Thymus (tissue), 11 donors: Measurements from ENCODE around the gene TAF15. TPM values are rescaled to one million over a fixed set of nuclear protein-coding genes. Genes with fewer than 3 reads are reported as not detected.

Experiments
- DNase-seq, 9 donors: peaks; one replicate each; pipeline ENCODE4 v3.0.0-alpha.2; 2013; ENCODE audit warnings: low spot score in 9 of 9, low read depth in 6 of 9, missing footprints in 1 of 9
- H3K27ac ChIP-seq, 2 donors: one replicate each; pipeline ENCODE4 v1.5.1; 2013; ENCODE audit warnings: control low read depth in 1 of 2, low read depth in 1 of 2, low read length in 1 of 2, mild to moderate bottlenecking in 1 of 2, moderate library complexity in 1 of 2
- H3K27me3 ChIP-seq, 2 donors: one replicate each; pipeline ENCODE4 v1.5.1; 2013; ENCODE audit warnings: low read length in 1 of 2; ENCODE audit not compliant: control insufficient read depth in 2 of 2, insufficient read depth in 1 of 2
- H3K36me3 ChIP-seq, 2 donors: one replicate each; pipeline ENCODE4 v1.5.1; 2013; ENCODE audit warnings: low read length in 1 of 2, mild to moderate bottlenecking in 1 of 2, moderate library complexity in 1 of 2; ENCODE audit not compliant: control insufficient read depth in 2 of 2, insufficient read depth in 2 of 2
- H3K4me1 ChIP-seq, 2 donors: one replicate each; pipeline ENCODE4 v1.5.1; 2013; ENCODE audit warnings: low read length in 2 of 2; ENCODE audit not compliant: control insufficient read depth in 2 of 2, insufficient read depth in 2 of 2
- H3K4me3 ChIP-seq, 2 donors: one replicate each; pipeline ENCODE4 v1.5.1; 2013; ENCODE audit warnings: low read length in 2 of 2, control low read depth in 1 of 2, mild to moderate bottlenecking in 1 of 2
- H3K9me3 ChIP-seq, 2 donors: one replicate each; pipeline ENCODE4 v1.5.1; 2013; ENCODE audit warnings: low read length in 1 of 2, mild to moderate bottlenecking in 1 of 2; ENCODE audit not compliant: control insufficient read depth in 2 of 2, insufficient read depth in 1 of 2
- WGBS: extraction: QIAGEN DNeasy Blood & Tissue Kit; methylation state at CpG from one replicate; pipeline ENCODE4 v1.1.7; 2013; 5-methylcytosine and 5-hydroxymethylcytosine counted together
- polyA plus RNA-seq: library from polyadenylated mRNA; stranded (reverse); fragments of 200-250 nt; gene quantifications from one replicate; pipeline ENCODE4 v1.2.3, GENCODE V29; 2013
- total RNA-seq: library from RNA; stranded (reverse); fragments of 120-200 nt; gene quantifications from one replicate; pipeline ENCODE4 v1.2.4, GENCODE V29; 2013
- donor health status: healthy.

The TAF15 gene
- total and polyA plus RNA-seq, 2 donors, result 26.1 to 95.9 TPM

DNA sequence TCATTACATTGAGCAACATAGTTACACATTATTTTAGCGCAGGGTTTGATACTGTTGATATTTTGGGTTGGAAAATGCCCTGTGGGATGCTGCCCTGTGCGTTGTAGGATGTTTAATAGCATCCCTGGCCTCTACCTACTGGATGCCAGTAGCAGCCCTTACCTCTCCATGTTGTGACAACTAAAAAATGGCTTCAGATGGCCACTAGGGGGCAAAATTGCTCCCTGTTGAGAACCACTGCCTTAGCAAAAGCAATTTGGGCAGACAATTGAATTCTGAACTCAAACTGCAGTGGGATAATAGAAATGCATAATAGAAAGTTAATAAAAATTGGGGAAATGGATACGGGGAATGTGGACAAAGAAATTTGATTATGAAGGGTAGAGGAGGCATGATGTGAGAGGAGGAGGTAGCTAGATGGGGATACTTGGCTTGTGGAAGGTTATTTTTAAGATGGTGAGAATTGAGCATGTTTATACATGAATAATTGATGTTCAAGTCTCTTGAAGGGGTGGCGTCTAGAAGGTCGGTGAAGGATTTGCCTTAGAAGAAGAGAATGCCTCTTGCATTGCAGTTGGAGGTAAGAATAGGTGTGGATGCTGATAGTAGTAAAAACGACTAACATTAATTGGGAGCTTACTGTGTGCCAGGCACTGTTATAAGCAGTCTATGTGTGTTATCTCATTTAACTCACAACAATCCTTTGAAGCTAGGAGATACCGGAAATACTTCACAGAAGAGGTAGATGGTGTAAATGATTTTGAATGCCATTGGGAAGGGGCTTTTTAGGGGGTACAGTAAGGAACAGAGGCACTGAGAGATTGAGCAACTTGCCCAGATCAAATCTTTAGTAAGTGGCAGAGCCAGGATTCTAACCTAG, 40.4 kb downstream of the TAF15 start:
- no peaks in the 10 kb centered on the region for H3K9me3 ChIP-seq

DNA sequence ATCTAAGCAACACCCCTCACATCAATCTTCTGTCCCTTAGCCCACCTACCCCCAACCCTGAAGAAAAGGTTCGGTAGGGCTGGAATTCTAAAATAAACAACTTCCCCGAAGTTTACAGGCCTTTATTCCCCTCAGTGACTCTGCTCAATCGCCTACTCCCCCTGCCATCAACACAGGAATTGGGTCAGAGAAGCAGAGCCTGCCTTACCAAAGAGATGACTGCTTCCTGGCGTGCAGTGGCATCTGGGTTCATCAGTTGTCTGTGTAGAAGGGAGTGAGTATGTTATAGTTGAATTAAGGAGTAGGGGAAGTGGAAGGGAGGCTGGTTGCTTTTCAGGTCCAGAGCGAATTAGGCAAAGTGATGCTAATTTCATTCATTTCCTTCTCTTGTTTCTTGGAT, 46.7 kb downstream of the TAF15 start:
- Histone ChIP-seq H3K4me3 (no peak overlapping the region), H3K27me3 (no peaks in the 10 kb centered on the region), H3K27ac (no peak overlapping the region), H3K4me1 (peaks cover 0 to 6% of the 10 kb centered on the region in 2 donors), H3K9me3 (no peaks in the 10 kb centered on the region), H3K36me3 (peaks cover 11 to 27% of the 10 kb centered on the region in 2 donors)
- 95% methylated on average over 5 of the region's 5 CpGs for WGBS
- no peak for DNase-seq

More for the DNA sequence above, 40.4 kb downstream of the TAF15 start:
- DNase-seq, result peak; percentile 23 to 84 (median 66)
- no peaks in the 10 kb centered on the region for H3K4me1 ChIP-seq
- no peak overlapping the region for H3K27ac ChIP-seq
- no peak overlapping the region for H3K4me3 ChIP-seq
- peaks cover 28 to 60% of the 10 kb centered on the region in 2 donors for H3K36me3 ChIP-seq
- 87% methylated on average over 7 of the region's 7 CpGs for WGBS
- no peaks in the 10 kb centered on the region for H3K27me3 ChIP-seq

DNA sequence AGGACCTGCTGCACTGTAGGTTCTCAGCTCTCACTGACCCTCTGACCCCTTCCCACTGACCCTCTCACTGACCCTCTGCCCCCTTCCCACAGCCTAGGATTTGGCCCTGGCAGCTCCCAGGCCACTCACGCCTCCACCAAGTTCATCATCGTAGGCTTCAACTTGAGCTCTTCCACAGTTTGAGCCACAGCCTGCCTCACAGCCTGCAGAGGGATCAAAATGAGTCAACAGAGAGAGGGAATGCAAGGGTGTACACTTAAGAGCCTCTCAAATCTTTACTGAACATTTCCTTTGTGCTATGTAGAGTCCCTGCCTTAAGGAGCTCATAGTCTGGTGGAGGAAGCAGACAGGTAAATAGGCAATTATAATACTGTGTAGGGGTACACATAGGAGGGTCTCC, 47.3 kb downstream of the TAF15 start:
- Histone ChIP-seq H3K36me3 (peaks cover 11 to 25% of the 10 kb centered on the region in 2 donors), H3K4me1 (peaks cover 0 to 6% of the 10 kb centered on the region in 2 donors), H3K4me3 (no peak overlapping the region), H3K27ac (no peak overlapping the region), H3K9me3 (no peaks in the 10 kb centered on the region), H3K27me3 (no peaks in the 10 kb centered on the region)
- no peak for DNase-seq
- 96% methylated on average over 2 of the region's 2 CpGs for WGBS

DNA sequence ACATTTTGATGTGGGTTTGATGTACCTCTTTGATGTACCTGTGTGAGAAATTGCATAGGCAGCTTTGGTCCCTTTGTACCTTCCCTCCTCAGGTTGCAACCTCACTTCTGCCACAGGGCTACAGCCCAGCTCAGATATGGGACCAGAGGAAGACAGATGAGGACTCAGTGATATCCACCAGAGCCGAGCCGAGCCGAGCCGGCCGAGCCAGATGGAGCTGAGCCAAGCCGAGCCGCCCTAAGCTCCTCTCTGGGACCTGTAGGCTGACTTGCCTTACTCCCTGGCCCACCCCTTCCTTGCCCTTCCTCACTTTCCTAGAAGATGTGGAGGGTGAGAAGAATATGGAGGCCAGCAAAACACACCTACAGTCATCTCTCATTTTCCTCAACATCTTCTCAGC, 55.6 kb downstream of the TAF15 start:
- 87% methylated on average over 7 of the region's 7 CpGs for WGBS
- Histone ChIP-seq H3K36me3 (no peaks in the 10 kb centered on the region), H3K4me1 (no peaks in the 10 kb centered on the region), H3K9me3 (no peaks in the 10 kb centered on the region), H3K27me3 (no peaks in the 10 kb centered on the region), H3K4me3 (no peak overlapping the region), H3K27ac (no peak overlapping the region)
- DNase-seq, result peak in 2 of 9 donors; percentile 11 to 43

DNA sequence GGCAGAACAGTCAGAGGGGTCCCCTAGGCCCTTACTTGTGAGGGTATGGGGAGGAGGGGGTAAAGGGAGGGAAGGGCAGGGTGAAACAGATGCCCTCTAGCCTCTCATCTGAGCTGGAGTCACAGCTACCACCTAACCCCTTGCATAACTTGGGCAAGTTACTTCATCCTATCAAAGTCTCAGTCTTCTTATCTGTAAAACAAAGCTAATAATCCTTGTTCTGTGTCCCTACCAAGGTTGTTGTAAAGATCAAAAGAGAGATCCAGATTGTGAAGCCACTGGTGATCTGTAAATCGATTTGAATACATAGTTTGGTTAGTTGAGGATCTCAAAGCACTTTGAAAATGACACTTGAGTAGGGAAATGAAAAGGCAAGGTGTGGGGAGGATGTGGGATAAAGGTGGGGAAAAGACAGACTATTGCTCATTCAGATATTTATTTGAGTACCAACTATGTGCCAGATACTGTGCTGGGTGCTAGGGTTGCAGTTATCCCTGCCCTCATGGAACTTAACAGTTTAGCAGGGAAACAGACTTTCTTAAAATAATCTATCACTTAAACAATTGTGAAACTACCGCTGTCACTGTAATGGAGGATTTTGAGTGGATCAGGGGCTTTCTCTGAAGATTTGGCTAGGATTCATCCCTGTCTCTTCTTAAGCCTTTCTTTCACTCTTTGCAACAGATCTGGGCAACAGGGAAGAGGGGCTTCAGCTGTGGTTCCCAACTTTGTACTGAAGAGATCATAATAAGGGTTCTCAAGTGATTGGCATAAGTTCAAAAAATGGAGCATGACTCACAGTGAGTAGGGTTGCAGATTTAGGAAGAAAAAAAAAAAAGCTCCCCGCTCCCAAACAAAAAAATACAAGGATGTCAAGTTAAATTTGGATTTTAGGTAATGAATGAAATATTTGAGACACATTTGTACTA, 56.4 kb downstream of the TAF15 start:
- Histone ChIP-seq H3K4me1 (no peaks in the 10 kb centered on the region), H3K36me3 (no peaks in the 10 kb centered on the region), H3K27ac (no peak overlapping the region), H3K9me3 (no peaks in the 10 kb centered on the region), H3K27me3 (no peaks in the 10 kb centered on the region), H3K4me3 (no peak overlapping the region)
- WGBS, result 94% methylated on average over 3 of the region's 3 CpGs
- no peak for DNase-seq

DNA sequence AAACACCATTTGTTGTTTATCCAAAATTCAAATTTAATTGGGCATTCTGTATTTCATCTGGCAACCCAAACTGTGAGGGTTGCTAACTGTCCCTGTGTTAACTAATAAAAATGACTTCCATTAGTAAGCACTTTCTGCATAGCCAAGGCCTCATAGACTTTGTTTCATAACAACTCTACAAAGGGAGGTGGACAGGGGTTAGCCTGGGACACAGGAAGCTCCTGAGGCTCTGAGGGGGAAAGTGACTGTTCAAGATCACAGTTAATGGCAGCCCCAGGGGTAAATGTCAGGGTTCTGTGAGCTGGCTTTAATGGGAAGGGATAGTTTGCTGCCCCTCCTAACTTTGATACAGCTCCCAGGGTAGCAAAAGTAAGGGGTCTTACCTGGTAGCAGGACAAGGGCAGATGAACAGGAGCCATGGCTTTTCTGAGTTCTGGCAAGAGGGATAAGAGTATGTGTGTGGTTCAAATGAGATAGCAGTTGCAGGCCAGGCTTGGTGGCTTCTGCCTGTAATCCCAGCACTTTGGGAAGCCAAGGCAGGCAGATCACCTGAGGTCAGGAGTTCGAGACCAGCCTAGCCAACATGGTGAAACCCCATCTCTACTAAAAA, 57.2 kb downstream of the TAF15 start:
- no peak overlapping the region for H3K4me3 ChIP-seq
- 97% methylated on average over 1 of the region's 1 CpG for whole genome bisulfite sequencing

DNA sequence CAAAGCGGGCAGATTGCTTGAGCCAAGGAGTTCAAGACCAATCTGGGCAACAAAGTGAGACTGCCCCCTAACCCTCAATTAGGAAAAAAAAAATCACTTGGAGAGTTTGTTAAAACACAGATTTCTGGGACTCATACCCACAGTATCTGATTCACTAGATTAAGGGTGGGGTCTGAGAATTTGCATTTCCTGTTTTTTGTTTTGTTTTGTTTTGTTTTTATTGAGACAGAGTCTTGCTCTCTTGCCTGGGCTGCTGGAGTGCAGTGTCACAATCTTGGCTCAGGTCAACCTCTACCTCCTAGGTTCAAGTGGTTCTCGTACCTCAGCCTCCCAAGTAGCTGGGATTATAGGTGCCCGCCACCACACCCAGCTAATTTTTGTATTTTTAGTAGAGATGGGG, 58.3 kb downstream of the TAF15 start:
- WGBS, result 99% methylated on average over 3 of the region's 3 CpGs
- peaks cover 0 to 4% of the 10 kb centered on the region in 2 donors for H3K9me3 ChIP-seq
- no peak overlapping the region for H3K27ac ChIP-seq
- H3K4me1 ChIP-seq, result peaks cover 0 to 5% of the 10 kb centered on the region in 2 donors
- no peaks in the 10 kb centered on the region for H3K36me3 ChIP-seq
- DNase-seq, result no peak
- H3K27me3 ChIP-seq, result no peaks in the 10 kb centered on the region
- no peak overlapping the region for H3K4me3 ChIP-seq

More for the DNA sequence above, 57.2 kb downstream of the TAF15 start:
- H3K9me3 ChIP-seq, result peaks cover 0 to 2% of the 10 kb centered on the region in 2 donors
- no peak overlapping the region for H3K27ac ChIP-seq
- H3K4me1 ChIP-seq, result peaks cover 0 to 4% of the 10 kb centered on the region in 2 donors
- no peaks in the 10 kb centered on the region for H3K36me3 ChIP-seq
- no peak for DNase-seq
- H3K27me3 ChIP-seq, result no peaks in the 10 kb centered on the region

DNA sequence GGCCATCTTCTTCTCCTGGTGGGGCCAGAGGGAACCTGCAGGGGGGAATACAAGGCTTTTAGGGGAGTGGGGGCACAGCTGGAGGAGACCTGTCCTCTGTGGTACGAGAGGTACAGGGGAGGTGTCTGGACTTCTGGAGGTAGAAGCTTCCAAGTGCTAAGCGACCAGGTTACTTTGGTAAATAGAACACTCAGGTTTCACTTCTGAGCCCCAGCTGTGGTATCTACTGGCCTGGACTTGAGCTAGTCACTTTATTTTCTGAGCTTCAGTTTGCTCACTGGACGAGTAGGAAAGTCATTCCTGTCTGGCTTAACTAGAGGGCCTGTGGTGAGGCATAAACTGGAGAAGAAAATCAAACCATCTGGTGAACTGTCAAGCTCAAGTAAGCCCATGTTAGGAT, 59.5 kb downstream of the TAF15 start, which contains the start of gene HEATR9:
Gene HEATR9 (minus strand): TSS at position 155 of the 400 bp plus-strand sequence. CDS start 149 bp downstream, at position 6.
- Histone ChIP-seq H3K4me3 (no peak within 1 kb of the TSS), H3K9me3 (peaks cover 0 to 4% of the 10 kb centered on the region in 2 donors), H3K27ac (no peak within 1 kb of the TSS), H3K4me1 (peaks cover 0 to 5% of the 10 kb centered on the region in 2 donors), H3K27me3 (no peaks in the 10 kb centered on the region), H3K36me3 (no peaks in the 10 kb centered on the region)
- 94% methylated on average over 3 of the region's 3 CpGs for WGBS
- DNase-seq, result no peak
